Endothelial cell (in vitro differentiated cells): ENCODE data around the gene L3MBTL1. TPM values are rescaled to one million over a fixed set of nuclear protein-coding genes. Genes with fewer than 3 reads are reported as not detected.

Experiments used
- DNase-seq: peaks from one replicate; pipeline ENCODE4 v3.0.0; 2021; ENCODE audit warnings: low spot score
- H3K27ac Mint-ChIP-seq: one replicate; pipeline ENCODE4 v1.8.0; 2021; ENCODE audit warnings: mixed read lengths, inconsistent platforms; ENCODE audit not compliant: unreplicated experiment
- H3K27me3 Mint-ChIP-seq: one replicate; pipeline ENCODE4 v1.8.0; 2021; ENCODE audit warnings: mild to moderate bottlenecking, moderate library complexity, mixed read lengths, inconsistent platforms; ENCODE audit not compliant: unreplicated experiment
- H3K36me3 Mint-ChIP-seq: one replicate; pipeline ENCODE4 v1.8.0; 2021; ENCODE audit warnings: mild to moderate bottlenecking, low read depth, mixed read lengths, inconsistent platforms; ENCODE audit not compliant: unreplicated experiment
- H3K4me1 Mint-ChIP-seq: one replicate; pipeline ENCODE4 v1.8.0; 2021; ENCODE audit warnings: mild to moderate bottlenecking, mixed read lengths, inconsistent platforms; ENCODE audit not compliant: unreplicated experiment
- H3K4me3 Mint-ChIP-seq: one replicate; pipeline ENCODE4 v1.8.0; 2021; ENCODE audit warnings: mild to moderate bottlenecking, mixed read lengths, inconsistent platforms; ENCODE audit not compliant: unreplicated experiment
- H3K9me3 Mint-ChIP-seq: one replicate; pipeline ENCODE4 v1.8.0; 2021; ENCODE audit warnings: mixed read lengths, inconsistent platforms; ENCODE audit not compliant: unreplicated experiment
- CTCF ChIP-seq: fragments of 200-600 bp; sonication (generic); IDR thresholded peaks from one replicate; pipeline ENCODE4 v1.5.0; 2021; ENCODE audit warnings: antibody characterized with exemption; ENCODE audit not compliant: unreplicated experiment
- total RNA-seq: library from RNA; stranded (reverse); fragmentation: NEBNext Ultra II Directional; extraction: Animal tissue kit (Norgen Biotek cat#: 25700); gene quantifications from one replicate; pipeline ENCODE4 v1.2.1, GENCODE V29; 2021; ENCODE audit not compliant: unreplicated experiment

The L3MBTL1 gene
- total RNA-seq, 1 donor from 2014 or later, result 19.8 TPM

- Mint-ChIP-seq H3K4me1 (peaks cover 3% of the 10 kb centered on the region), H3K9me3 (no peaks in the 10 kb centered on the region), H3K27ac (no peak overlapping the region), H3K4me3 (no peak overlapping the region), H3K27me3 (no peaks in the 10 kb centered on the region), H3K36me3 (peaks cover 6% of the 10 kb centered on the region)
- DNase-seq, result no peak
- TF ChIP-seq CTCF, result no peak
These were observed 17.5 kb downstream of the L3MBTL1 start for GRCh38 chr20:43525021-43525420.

GRCh38 chr20:43528258-43528875 is 20.9 kb downstream of the L3MBTL1 start:
- H3K9me3 Mint-ChIP-seq, result no peaks in the 10 kb centered on the region
- no peak for DNase-seq
- peaks cover 3% of the 10 kb centered on the region for H3K4me1 Mint-ChIP-seq
- peaks cover 6% of the 10 kb centered on the region for H3K36me3 Mint-ChIP-seq
- TF ChIP-seq CTCF, result no peak
- H3K4me3 Mint-ChIP-seq, result no peak overlapping the region
- H3K27me3 Mint-ChIP-seq, result peaks cover 5% of the 10 kb centered on the region
- H3K27ac Mint-ChIP-seq, result no peak overlapping the region

- TF ChIP-seq CTCF, result no peak
- Mint-ChIP-seq H3K9me3 (no peaks in the 10 kb centered on the region), H3K4me3 (no peak overlapping the region), H3K27ac (no peak overlapping the region), H3K36me3 (peaks cover 6% of the 10 kb centered on the region), H3K4me1 (peaks cover 3% of the 10 kb centered on the region), H3K27me3 (peaks cover 5% of the 10 kb centered on the region)
- no peak for DNase-seq
These were observed 21.6 kb downstream of the L3MBTL1 start for GRCh38 chr20:43529051-43529450.

- Mint-ChIP-seq H3K4me3 (peak overlapping the region; percentile 56), H3K4me1 (peaks cover 3% of the 10 kb centered on the region), H3K27me3 (peaks cover 5% of the 10 kb centered on the region), H3K36me3 (peaks cover 6% of the 10 kb centered on the region), H3K27ac (no peak overlapping the region), H3K9me3 (no peaks in the 10 kb centered on the region)
- DNase-seq, result no peak
- TF ChIP-seq CTCF, result no peak
These were observed 22.1 kb downstream of the L3MBTL1 start for GRCh38 chr20:43529457-43530153.
